ENCODE results near the gene FOXP1. TPM values are rescaled to one million over a fixed set of nuclear protein-coding genes. Genes with fewer than 3 reads are reported as not detected.
A peak's percentile ranks its signal among the peaks of the same experiment; 100 is the strongest.

Gene FOXP1
- total RNA-seq, 1 experiment from 2014 or later, result 2.9 TPM

DNA sequence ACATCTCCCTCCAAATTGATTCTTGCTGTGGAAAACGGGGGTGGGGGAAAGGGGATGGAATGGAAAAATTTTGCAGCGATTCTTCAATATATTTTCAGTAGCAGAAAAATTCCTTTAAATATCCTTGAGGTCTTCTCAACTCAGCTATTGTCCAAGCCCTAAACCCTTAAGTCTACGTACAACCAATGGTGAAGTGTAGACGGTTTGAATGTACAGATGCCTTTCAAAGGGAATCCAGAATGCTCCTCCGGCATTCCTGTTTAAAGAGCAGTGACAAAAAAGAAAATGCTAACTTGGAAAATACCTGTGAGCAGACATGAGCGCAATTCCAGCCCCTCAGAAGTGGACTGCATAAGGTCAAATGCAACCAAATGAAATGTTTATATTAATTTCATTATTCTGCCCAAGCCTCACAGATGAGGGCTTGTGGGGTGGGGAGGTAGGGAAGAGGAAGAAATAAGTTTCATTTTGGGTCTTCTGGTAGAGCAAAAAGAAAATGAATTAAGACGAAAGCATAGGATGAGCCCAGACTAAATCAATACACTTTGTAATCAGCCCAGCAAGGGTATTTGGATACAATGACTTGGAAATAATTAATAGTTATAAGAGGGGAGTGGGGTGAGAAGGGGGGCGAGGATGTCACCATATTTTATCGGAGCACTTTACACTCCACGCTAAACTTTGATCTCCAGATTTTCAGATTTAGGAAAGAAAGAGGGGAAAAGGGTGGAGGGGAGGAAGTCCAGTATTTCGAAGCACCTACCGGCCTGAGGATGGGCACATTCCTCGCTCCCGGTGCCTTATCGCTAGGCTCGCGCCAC, 2.7 kb downstream of the FOXP1 start:
- DNase-seq (ENCODE audit: low read depth, low spot score), result no peak
- in situ Hi-C loops (cut with HindIII; ENCODE audit: low pct_unique_long_range_greater_than_20kb, low sequenced_read_pairs) (no loop called here), intact Hi-C loops (cut with micrococcal nuclease; ENCODE audit: unreplicated experiment) (no loop called here)
- Histone ChIP-seq H3K4me1 (ENCODE audit: control insufficient read depth, insufficient read depth, low read length) (no peaks in the 10 kb centered on the region), H3K27me3 (ENCODE audit: control insufficient read depth, insufficient read depth, low read length) (peaks cover 6% of the 10 kb centered on the region), H3K9me3 (ENCODE audit: control insufficient read depth, insufficient read depth, low read depth, low read length) (no peaks in the 10 kb centered on the region), H3K36me3 (ENCODE audit: control insufficient read depth, insufficient read depth, low read length) (no peaks in the 10 kb centered on the region), H3K4me3 (ENCODE audit: low read depth in 2 of 2, low read length in 2 of 2) (peak overlapping the region in 1 of 2 experiments; percentile 53; a peak in 1 of 4 replicates), H3K27ac (ENCODE audit: low read length) (no peak overlapping the region)
- ChIA-PET POLR2A (no interaction called here), CTCF (no interaction called here)
- no peak for ATAC-seq
- no TSS peak for BruUV-seq (replicated peaks)
- TF ChIP-seq CTCF (IDR thresholded peaks at IDR 0.05), result no peak
- no peak for TF ChIP-seq SIN3A (IDR thresholded peaks at IDR 0.05; ENCODE audit: borderline replicate concordance, insufficient read depth, low read depth, low read length)
- TF ChIP-seq POLR2AphosphoS5 (IDR thresholded peaks at IDR 0.05; ENCODE audit: low read depth, low read length), result no peak
- no peak for TF ChIP-seq REST (IDR thresholded peaks at IDR 0.05; ENCODE audit: insufficient read depth in 1 of 2, low read depth in 2 of 2, low read length in 1 of 2)
- no peak for TF ChIP-seq TCF7L2 (IDR thresholded peaks at IDR 0.05; ENCODE audit: low read depth, low read length)

GRCh38 chr3:71579935-71580406, 3.6 kb downstream of the FOXP1 start:
- ChIA-PET CTCF (no interaction called here), POLR2A (no interaction called here)
- H3K27ac ChIP-seq (ENCODE audit: low read length), result no peak overlapping the region
- no peak for DNase-seq (ENCODE audit: low read depth, low spot score)
- in situ Hi-C loops (cut with HindIII; ENCODE audit: low pct_unique_long_range_greater_than_20kb, low sequenced_read_pairs) (no loop called here), intact Hi-C loops (cut with micrococcal nuclease; ENCODE audit: unreplicated experiment) (no loop called here)
- peaks cover 6% of the 10 kb centered on the region for H3K27me3 ChIP-seq (ENCODE audit: control insufficient read depth, insufficient read depth, low read length)
- TF ChIP-seq REST (IDR thresholded peaks at IDR 0.05; ENCODE audit: insufficient read depth in 1 of 2, low read depth in 2 of 2, low read length in 1 of 2) (no peak), TCF7L2 (IDR thresholded peaks at IDR 0.05; ENCODE audit: low read depth, low read length) (no peak), POLR2AphosphoS5 (IDR thresholded peaks at IDR 0.05; ENCODE audit: low read depth, low read length) (no peak), CTCF (IDR thresholded peaks at IDR 0.05) (no peak), SIN3A (IDR thresholded peaks at IDR 0.05; ENCODE audit: borderline replicate concordance, insufficient read depth, low read depth, low read length) (no peak)
- H3K36me3 ChIP-seq (ENCODE audit: control insufficient read depth, insufficient read depth, low read length), result no peaks in the 10 kb centered on the region
- no peak overlapping the region; a peak in 1 of 4 replicates for H3K4me3 ChIP-seq (ENCODE audit: low read depth in 2 of 2, low read length in 2 of 2)
- H3K9me3 ChIP-seq (ENCODE audit: control insufficient read depth, insufficient read depth, low read depth, low read length), result no peaks in the 10 kb centered on the region
- ATAC-seq, result no peak
- no peaks in the 10 kb centered on the region for H3K4me1 ChIP-seq (ENCODE audit: control insufficient read depth, insufficient read depth, low read length)
- no TSS peak for BruUV-seq (replicated peaks)

Data from Panc1 (cell line).